SK-N-SH treated with all-trans-retinoic acid at 6 μM for 48 hours (cell line): Measurements from ENCODE around the gene AUH.

ENCODE experiments used
- ARNTL ChIP-seq: fragments of 450-650 bp; formaldehyde crosslinking; IDR thresholded peaks from 2 replicates; pipeline ENCODE4 v1.5.0; 2020; ENCODE audit warnings: low read depth, mild to moderate bottlenecking, moderate library complexity, borderline replicate concordance
- PPARA ChIP-seq: fragments of 250-450 bp; sonication (Bioruptor Pico); IDR thresholded peaks from 2 replicates; pipeline ENCODE4 v1.5.0; 2020; ENCODE audit warnings: mild to moderate bottlenecking, borderline replicate concordance
- TOX ChIP-seq: fragments of 250-450 bp; sonication (Bioruptor Pico); IDR thresholded peaks from 2 replicates; pipeline ENCODE4 v1.8.0; 2021; ENCODE audit warnings: mild to moderate bottlenecking, moderate library complexity, borderline replicate concordance

DNA sequence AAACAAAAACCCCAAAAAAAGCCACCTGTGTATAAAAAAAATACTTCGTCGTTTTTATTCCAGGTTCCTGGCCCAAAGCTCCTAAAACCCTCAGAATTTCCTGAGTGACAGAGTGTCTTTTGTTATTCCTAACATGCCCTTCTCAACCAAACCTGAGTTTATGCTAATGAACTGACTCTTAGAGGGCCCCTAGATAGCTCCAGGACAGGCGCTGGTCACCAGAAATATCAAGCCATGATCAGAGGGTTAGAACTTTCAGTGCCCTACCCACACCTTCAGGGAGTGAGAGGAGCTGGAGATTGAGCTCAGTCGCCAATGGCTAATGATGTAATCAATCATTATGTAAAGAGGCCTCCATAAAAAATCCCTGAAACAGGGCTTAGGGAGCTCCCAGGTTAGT lies 15.7 kb downstream of the AUH start:
- no peak for TF ChIP-seq ARNTL
- no peak for TF ChIP-seq PPARA
- no peak for TF ChIP-seq TOX
